ENCODE data around the gene TXNRD1.

Gene TXNRD1

DNA sequence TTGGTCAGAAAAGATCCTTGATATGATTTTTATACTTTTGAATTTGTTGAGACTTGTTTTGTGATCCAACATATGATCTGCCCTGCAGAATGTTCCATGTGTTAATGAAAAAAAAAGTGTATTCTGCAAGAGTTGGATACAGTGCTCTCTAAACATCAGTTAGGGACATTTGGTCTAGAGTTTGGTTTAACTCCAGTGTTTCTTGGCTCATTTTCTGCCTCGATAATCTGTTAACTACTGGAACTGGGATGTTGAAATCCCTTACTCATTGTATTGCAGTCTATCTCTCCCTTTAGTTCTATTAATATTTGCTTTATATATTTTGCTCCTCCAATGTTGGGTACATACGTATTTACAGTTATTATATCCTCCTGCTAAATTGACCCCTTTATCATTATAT, 18.3 kb upstream of the TXNRD1 start:
- DNase-seq (ENCODE audit: low read depth in 1 of 2, low spot score in 1 of 2): no peak
- H3K27ac ChIP-seq (replicated peaks): no peak overlapping the region
- no peaks in the 10 kb centered on the region for H3K27me3 ChIP-seq (ENCODE audit: insufficient read depth, poor library complexity, severe bottlenecking)
- TF ChIP-seq GABPA (IDR thresholded peaks at IDR 0.05; ENCODE audit: low read depth) (no peak), POLR2AphosphoS5 (IDR thresholded peaks at IDR 0.05; ENCODE audit: low read depth) (no peak), SPI1 (IDR thresholded peaks at IDR 0.05; ENCODE audit: borderline replicate concordance, low read depth) (no peak)
- TF ChIP-seq, protein P1, sequence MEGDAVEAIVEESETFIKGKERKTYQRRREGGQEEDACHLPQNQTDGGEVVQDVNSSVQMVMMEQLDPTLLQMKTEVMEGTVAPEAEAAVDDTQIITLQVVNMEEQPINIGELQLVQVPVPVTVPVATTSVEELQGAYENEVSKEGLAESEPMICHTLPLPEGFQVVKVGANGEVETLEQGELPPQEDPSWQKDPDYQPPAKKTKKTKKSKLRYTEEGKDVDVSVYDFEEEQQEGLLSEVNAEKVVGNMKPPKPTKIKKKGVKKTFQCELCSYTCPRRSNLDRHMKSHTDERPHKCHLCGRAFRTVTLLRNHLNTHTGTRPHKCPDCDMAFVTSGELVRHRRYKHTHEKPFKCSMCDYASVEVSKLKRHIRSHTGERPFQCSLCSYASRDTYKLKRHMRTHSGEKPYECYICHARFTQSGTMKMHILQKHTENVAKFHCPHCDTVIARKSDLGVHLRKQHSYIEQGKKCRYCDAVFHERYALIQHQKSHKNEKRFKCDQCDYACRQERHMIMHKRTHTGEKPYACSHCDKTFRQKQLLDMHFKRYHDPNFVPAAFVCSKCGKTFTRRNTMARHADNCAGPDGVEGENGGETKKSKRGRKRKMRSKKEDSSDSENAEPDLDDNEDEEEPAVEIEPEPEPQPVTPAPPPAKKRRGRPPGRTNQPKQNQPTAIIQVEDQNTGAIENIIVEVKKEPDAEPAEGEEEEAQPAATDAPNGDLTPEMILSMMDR (IDR thresholded peaks at IDR 0.05; ENCODE audit: insufficient read depth, low read length): no peak
- TF ChIP-seq, protein P2, sequence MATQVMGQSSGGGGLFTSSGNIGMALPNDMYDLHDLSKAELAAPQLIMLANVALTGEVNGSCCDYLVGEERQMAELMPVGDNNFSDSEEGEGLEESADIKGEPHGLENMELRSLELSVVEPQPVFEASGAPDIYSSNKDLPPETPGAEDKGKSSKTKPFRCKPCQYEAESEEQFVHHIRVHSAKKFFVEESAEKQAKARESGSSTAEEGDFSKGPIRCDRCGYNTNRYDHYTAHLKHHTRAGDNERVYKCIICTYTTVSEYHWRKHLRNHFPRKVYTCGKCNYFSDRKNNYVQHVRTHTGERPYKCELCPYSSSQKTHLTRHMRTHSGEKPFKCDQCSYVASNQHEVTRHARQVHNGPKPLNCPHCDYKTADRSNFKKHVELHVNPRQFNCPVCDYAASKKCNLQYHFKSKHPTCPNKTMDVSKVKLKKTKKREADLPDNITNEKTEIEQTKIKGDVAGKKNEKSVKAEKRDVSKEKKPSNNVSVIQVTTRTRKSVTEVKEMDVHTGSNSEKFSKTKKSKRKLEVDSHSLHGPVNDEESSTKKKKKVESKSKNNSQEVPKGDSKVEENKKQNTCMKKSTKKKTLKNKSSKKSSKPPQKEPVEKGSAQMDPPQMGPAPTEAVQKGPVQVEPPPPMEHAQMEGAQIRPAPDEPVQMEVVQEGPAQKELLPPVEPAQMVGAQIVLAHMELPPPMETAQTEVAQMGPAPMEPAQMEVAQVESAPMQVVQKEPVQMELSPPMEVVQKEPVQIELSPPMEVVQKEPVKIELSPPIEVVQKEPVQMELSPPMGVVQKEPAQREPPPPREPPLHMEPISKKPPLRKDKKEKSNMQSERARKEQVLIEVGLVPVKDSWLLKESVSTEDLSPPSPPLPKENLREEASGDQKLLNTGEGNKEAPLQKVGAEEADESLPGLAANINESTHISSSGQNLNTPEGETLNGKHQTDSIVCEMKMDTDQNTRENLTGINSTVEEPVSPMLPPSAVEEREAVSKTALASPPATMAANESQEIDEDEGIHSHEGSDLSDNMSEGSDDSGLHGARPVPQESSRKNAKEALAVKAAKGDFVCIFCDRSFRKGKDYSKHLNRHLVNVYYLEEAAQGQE (IDR thresholded peaks at IDR 0.05; ENCODE audit: insufficient replicate concordance, low read depth): no peak
- no peak overlapping the region for H3K4me3 ChIP-seq (replicated peaks; ENCODE audit: insufficient read depth, low read length)

- no peak for TF ChIP-seq SPI1 (IDR thresholded peaks at IDR 0.05; ENCODE audit: borderline replicate concordance, low read depth)
- TF ChIP-seq, protein P1 (IDR thresholded peaks at IDR 0.05; ENCODE audit: insufficient read depth, low read length): no peak
- TF ChIP-seq, protein P2 (IDR thresholded peaks at IDR 0.05; ENCODE audit: insufficient replicate concordance, low read depth): no peak
- TF ChIP-seq POLR2AphosphoS5 (IDR thresholded peaks at IDR 0.05; ENCODE audit: low read depth): no peak
- no peak for TF ChIP-seq GABPA (IDR thresholded peaks at IDR 0.05; ENCODE audit: low read depth)
- Histone ChIP-seq H3K4me3 (replicated peaks; ENCODE audit: insufficient read depth, low read length) (no peak overlapping the region), H3K27ac (replicated peaks) (no peak overlapping the region), H3K27me3 (ENCODE audit: insufficient read depth, poor library complexity, severe bottlenecking) (no peaks in the 10 kb centered on the region)
- no peak for DNase-seq (ENCODE audit: low read depth in 1 of 2, low spot score in 1 of 2)
Measured at GRCh38 chr12:104199964-104200363, 15.6 kb upstream of the TXNRD1 start.

DNA sequence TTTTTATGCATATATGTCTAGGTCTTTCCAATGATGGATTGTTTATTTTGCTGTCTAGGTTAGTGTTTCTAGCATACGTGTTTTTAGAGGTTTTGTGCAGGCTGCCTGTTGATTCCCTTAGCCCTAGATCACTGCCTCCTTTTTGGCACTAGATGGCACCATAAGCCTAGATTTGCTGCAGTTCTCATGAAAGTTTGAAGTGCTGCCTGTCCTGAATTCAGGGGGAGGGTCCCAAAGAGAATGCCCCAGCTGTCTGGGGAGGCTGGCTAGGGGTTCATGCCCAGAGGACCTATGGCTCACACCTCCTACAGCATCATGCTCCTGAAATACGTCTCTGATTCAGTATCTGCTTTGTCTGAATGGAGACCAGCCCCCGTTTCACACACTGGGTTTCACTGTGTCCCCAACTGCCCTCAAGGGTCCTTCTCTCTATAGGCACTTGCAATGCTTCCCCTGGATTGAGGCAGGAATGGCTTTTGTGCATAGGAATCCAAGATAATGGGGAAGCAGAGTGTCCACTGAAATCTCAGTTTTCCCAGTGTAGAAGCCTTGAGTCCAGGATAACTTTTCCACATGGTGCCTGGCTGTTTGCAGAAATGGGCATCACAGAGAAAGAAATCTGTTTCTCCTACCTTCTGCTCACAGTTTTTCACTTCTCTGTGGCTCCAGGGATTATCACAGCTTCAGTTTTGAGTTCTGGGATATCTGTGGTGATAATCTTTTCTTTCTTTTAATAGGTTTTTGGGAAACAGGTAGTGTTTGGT, 14.2 kb upstream of the TXNRD1 start:
- peak in 1 of 2 experiments; percentile 54 for DNase-seq (ENCODE audit: low read depth in 1 of 2, low spot score in 1 of 2)
- H3K4me3 ChIP-seq (replicated peaks; ENCODE audit: insufficient read depth, low read length): no peak overlapping the region
- no peak overlapping the region for H3K27ac ChIP-seq (replicated peaks)

More for the DNA sequence above, 14.2 kb upstream of the TXNRD1 start:
- TF ChIP-seq POLR2AphosphoS5 (IDR thresholded peaks at IDR 0.05; ENCODE audit: low read depth): no peak
- TF ChIP-seq, protein P2 (IDR thresholded peaks at IDR 0.05; ENCODE audit: insufficient replicate concordance, low read depth): no peak
- TF ChIP-seq, protein P1 (IDR thresholded peaks at IDR 0.05; ENCODE audit: insufficient read depth, low read length): peak; percentile 80
- TF ChIP-seq GABPA (IDR thresholded peaks at IDR 0.05; ENCODE audit: low read depth): no peak
- TF ChIP-seq SPI1 (IDR thresholded peaks at IDR 0.05; ENCODE audit: borderline replicate concordance, low read depth): no peak
- H3K27me3 ChIP-seq (ENCODE audit: insufficient read depth, poor library complexity, severe bottlenecking): no peaks in the 10 kb centered on the region

Measured in HL-60 (cell line).